ENCODE data around the gene DECR2. TPM values are rescaled to one million over a fixed set of nuclear protein-coding genes. Genes with fewer than 3 reads are reported as not detected.

Gene DECR2
- polyA plus RNA-seq, 3 donors, result 5.7 to 12.8 (median 8.7) TPM

- WGBS (ENCODE audit: insufficient coverage), result 31% methylated on average over 4 of the region's 7 CpGs
- Histone ChIP-seq H3K79me2 (ENCODE audit: insufficient read depth, low read length) (no peaks in the 10 kb centered on the region), H3K27ac (ENCODE audit: low read depth in 1 of 2, low read length in 2 of 2) (peak overlapping the region in 1 of 2 donors; percentile 7), H3K9me3 (replicated peaks in 1 of 2; ENCODE audit: control insufficient read depth in 1 of 2, insufficient read depth in 1 of 2, low read length in 2 of 2) (peaks cover 0 to 3% of the 10 kb centered on the region in 2 donors), H3K9ac (ENCODE audit: insufficient read depth, low read length, poor library complexity, severe bottlenecking) (no peak overlapping the region), H3K4me3 (replicated peaks in 1 of 3; ENCODE audit: low read depth in 2 of 3, low read length in 3 of 3) (no peak overlapping the region), H3K4me2 (replicated peaks; ENCODE audit: extremely low read depth, low read length, poor library complexity, severe bottlenecking) (no peak overlapping the region), H2AFZ (ENCODE audit: insufficient read depth, low read depth, low read length, poor library complexity, severe bottlenecking) (peak overlapping the region; percentile 46), H3K27me3 (ENCODE audit: control insufficient read depth in 2 of 2, insufficient read depth in 2 of 2, low read length in 2 of 2) (no peaks in the 10 kb centered on the region), H4K20me1 (ENCODE audit: insufficient read depth, low read length) (no peaks in the 10 kb centered on the region), H3K36me3 (replicated peaks in 1 of 2; ENCODE audit: control insufficient read depth in 1 of 2, insufficient read depth in 2 of 2, low read length in 2 of 2) (no peaks in the 10 kb centered on the region), H3K4me1 (ENCODE audit: control insufficient read depth in 1 of 2, insufficient read depth in 2 of 2, low read length in 2 of 2) (peaks cover 16 to 17% of the 10 kb centered on the region in 2 donors)
- peak; percentile 27 to 76 (median 61) for DNase-seq
- Mint-ChIP-seq H3K4me1 (peaks cover 15% of the 10 kb centered on the region), H3K27ac (peak overlapping the region; percentile 40 to 84 (median 71)), H3K9me3 (peaks cover 0 to 9% (median 4%) of the 10 kb centered on the region in 7 donors), H3K27me3 (ENCODE audit: low read depth in 3 of 3) (peaks cover 3 to 6% (median 4%) of the 10 kb centered on the region in 3 donors), H3K4me3 (peak overlapping the region in 1 of 2 donors; percentile 41), H3K36me3 (peaks cover 0 to 2% of the 10 kb centered on the region in 2 donors)
- intact Hi-C loops (cut with micrococcal nuclease), result no loop called here
- peak; percentile 27 for TF ChIP-seq CTCF (IDR thresholded peaks at IDR 0.05)
Observed at GRCh38 chr16:392450-393030, 9.1 kb upstream of the DECR2 start.

- peaks cover 0 to 3% of the 10 kb centered on the region in 2 donors for H3K9me3 ChIP-seq (replicated peaks in 1 of 2; ENCODE audit: control insufficient read depth in 1 of 2, insufficient read depth in 1 of 2, low read length in 2 of 2)
- no CpG with 5 or more reads among the region's 3 CpGs for WGBS (ENCODE audit: insufficient coverage)
- no peak overlapping the region for H3K27ac ChIP-seq (ENCODE audit: low read depth in 1 of 2, low read length in 2 of 2)
- peaks cover 1% of the 10 kb centered on the region for H3K79me2 ChIP-seq (ENCODE audit: insufficient read depth, low read length)
- H3K36me3 ChIP-seq (replicated peaks in 1 of 2; ENCODE audit: control insufficient read depth in 1 of 2, insufficient read depth in 2 of 2, low read length in 2 of 2), result no peaks in the 10 kb centered on the region
- H2AFZ ChIP-seq (ENCODE audit: insufficient read depth, low read depth, low read length, poor library complexity, severe bottlenecking), result peak overlapping the region; percentile 46
- no peak overlapping the region for H3K9ac ChIP-seq (ENCODE audit: insufficient read depth, low read length, poor library complexity, severe bottlenecking)
- no peaks in the 10 kb centered on the region for H4K20me1 ChIP-seq (ENCODE audit: insufficient read depth, low read length)
- no peak for DNase-seq
- intact Hi-C loops (cut with micrococcal nuclease), result loop anchor here in 1 of 2 donors (5.0 kb wide), 1 partner anchor 131 kb away; the partner anchor contains the start of gene CAPN15
- Mint-ChIP-seq H3K9me3 (peaks cover 0 to 9% (median 4%) of the 10 kb centered on the region in 7 donors), H3K27me3 (ENCODE audit: low read depth in 3 of 3) (peaks cover 3 to 6% (median 4%) of the 10 kb centered on the region in 3 donors), H3K36me3 (peaks cover 0 to 6% of the 10 kb centered on the region in 2 donors), H3K4me1 (peaks cover 33% of the 10 kb centered on the region), H3K27ac (peak overlapping the region in 1 of 7 donors; percentile 82), H3K4me3 (peak overlapping the region; percentile 85 to 92)
- no peak for TF ChIP-seq CTCF (IDR thresholded peaks at IDR 0.05)
- peaks cover 35 to 41% of the 10 kb centered on the region in 2 donors for H3K4me1 ChIP-seq (ENCODE audit: control insufficient read depth in 1 of 2, insufficient read depth in 2 of 2, low read length in 2 of 2)
- peak overlapping the region in 1 of 3 experiments; percentile 73 for H3K4me3 ChIP-seq (replicated peaks in 1 of 3; ENCODE audit: low read depth in 2 of 3, low read length in 3 of 3)
- peak overlapping the region; percentile 74 for H3K4me2 ChIP-seq (replicated peaks; ENCODE audit: extremely low read depth, low read length, poor library complexity, severe bottlenecking)
- H3K27me3 ChIP-seq (ENCODE audit: control insufficient read depth in 2 of 2, insufficient read depth in 2 of 2, low read length in 2 of 2), result no peaks in the 10 kb centered on the region
Observed at GRCh38 chr16:396199-396598, 5.5 kb upstream of the DECR2 start.
